ENCODE data around the gene TRPV4. TPM values are rescaled to one million over a fixed set of nuclear protein-coding genes. Genes with fewer than 3 reads are reported as not detected.

The TRPV4 gene
- total RNA-seq, 1 donor from 2014 or later = 2.1 TPM

- Mint-ChIP-seq H3K4me3 (no peak overlapping the region), H3K4me1 (ENCODE audit: unreplicated experiment) (peaks cover 5% of the 10 kb centered on the region), H3K27me3 (peaks cover 3% of the 10 kb centered on the region), H3K9me3 (no peaks in the 10 kb centered on the region), H3K27ac (no peak overlapping the region), H3K36me3 (no peaks in the 10 kb centered on the region)
- DNase-seq (ENCODE audit: extremely low spot score, unreplicated experiment) = no peak
- no peak for TF ChIP-seq CTCF (conservative IDR thresholded peaks at IDR 0.05)
Observed at GRCh38 chr12:109773384-109774011, 59.7 kb downstream of the TRPV4 start.

- H3K9me3 Mint-ChIP-seq = no peaks in the 10 kb centered on the region
- peaks cover 3% of the 10 kb centered on the region for H3K27me3 Mint-ChIP-seq
- no peak for TF ChIP-seq CTCF (conservative IDR thresholded peaks at IDR 0.05)
- no peaks in the 10 kb centered on the region for H3K36me3 Mint-ChIP-seq
- no peak overlapping the region for H3K4me3 Mint-ChIP-seq
- peaks cover 5% of the 10 kb centered on the region for H3K4me1 Mint-ChIP-seq (ENCODE audit: unreplicated experiment)
- H3K27ac Mint-ChIP-seq = no peak overlapping the region
- no peak for DNase-seq (ENCODE audit: extremely low spot score, unreplicated experiment)
Observed at GRCh38 chr12:109772622-109773321, 60.4 kb downstream of the TRPV4 start.

- DNase-seq (ENCODE audit: extremely low spot score, unreplicated experiment) = peak; percentile 52
- no peaks in the 10 kb centered on the region for H3K9me3 Mint-ChIP-seq
- no peaks in the 10 kb centered on the region for H3K36me3 Mint-ChIP-seq
- H3K27ac Mint-ChIP-seq = no peak overlapping the region
- no peak overlapping the region for H3K4me3 Mint-ChIP-seq
- peaks cover 3% of the 10 kb centered on the region for H3K27me3 Mint-ChIP-seq
- no peak for TF ChIP-seq CTCF (conservative IDR thresholded peaks at IDR 0.05)
- no peaks in the 10 kb centered on the region for H3K4me1 Mint-ChIP-seq (ENCODE audit: unreplicated experiment)
Observed at GRCh38 chr12:109771746-109772621, 61.2 kb downstream of the TRPV4 start.

DNA sequence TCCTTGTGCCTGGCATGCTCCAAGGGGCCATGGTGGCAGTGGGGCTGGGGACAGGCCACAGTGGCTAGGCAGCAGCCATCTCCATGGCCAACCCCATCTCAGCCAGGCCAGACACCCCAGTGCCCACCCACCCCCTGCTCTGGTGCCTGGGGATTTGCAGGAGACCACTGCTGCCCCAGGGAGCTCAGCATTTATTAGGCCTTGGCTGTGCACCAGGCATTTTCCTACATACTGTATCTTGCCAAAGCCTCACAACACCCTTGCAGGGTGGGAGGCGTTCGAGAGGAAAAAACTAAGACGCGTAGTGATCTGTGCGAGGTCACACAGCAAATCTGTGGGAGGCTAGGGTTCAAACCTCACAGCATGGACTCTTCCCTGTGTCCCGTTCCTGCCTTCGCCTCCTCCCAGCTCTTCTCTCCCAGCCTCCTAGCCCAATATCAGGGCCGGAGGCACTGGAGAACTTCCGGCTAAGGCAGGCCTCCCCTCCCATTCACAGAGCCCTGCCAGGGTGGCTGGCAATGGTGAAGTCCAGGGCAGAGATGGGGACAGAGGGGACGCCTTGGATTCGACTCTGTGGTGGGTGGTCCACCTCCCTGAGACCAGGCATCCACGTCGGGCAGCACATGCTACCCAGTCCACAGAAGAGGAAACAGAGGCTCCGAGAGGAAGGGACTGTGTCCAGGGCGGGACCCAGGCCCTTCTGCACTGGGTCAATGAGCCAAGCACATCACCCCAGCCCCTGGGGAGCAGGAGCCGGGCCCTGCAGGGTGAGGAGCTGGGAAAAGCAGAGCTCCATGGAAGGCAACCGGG is 62.1 kb downstream of the TRPV4 start:
- Mint-ChIP-seq H3K27me3 (peaks cover 3% of the 10 kb centered on the region), H3K27ac (no peak overlapping the region), H3K9me3 (no peaks in the 10 kb centered on the region), H3K4me3 (no peak overlapping the region), H3K4me1 (ENCODE audit: unreplicated experiment) (no peaks in the 10 kb centered on the region), H3K36me3 (no peaks in the 10 kb centered on the region)
- TF ChIP-seq CTCF (conservative IDR thresholded peaks at IDR 0.05) = no peak
- DNase-seq (ENCODE audit: extremely low spot score, unreplicated experiment) = peak; percentile 61
